Stimulated activated CD8-positive, alpha-beta memory T cell treated with anti-CD3 and anti-CD28 coated beads, Interleukin-12 subunit alpha, Interleukin-12 subunit beta, amount 100 ng/mL, for 24 hours (primary cell): ENCODE measurements around the gene TNFSF15.
"Not testable (repeated sequence)": the region's sequence is repeated elsewhere in the genome, so short reads cannot be mapped to it uniquely, and the experiment has no call there.

Experiments used
- DNase-seq: peaks from one replicate; pipeline ENCODE4 v3.0.0-alpha.2; 2020; ENCODE audit errors: extremely low read depth

The TNFSF15 gene

DNA sequence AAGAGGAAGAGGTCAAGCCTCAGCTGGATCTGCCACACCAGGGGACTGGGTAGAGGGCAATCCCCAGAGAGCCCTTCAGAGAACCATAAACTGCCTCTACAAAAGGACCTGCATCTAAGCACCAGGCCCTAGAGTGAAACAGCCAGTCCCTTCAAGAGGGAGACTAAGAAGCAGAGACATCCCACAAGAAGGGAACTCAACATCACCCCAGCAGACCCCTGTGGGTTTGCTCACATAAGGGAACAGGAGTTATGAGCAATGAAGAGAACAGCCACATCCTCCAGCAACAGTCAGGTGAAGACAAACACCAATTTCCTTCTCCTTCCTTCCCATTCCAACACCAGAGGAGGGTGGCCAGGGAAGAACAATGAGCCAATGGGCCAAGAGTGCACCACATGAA is 48.9 kb downstream of the TNFSF15 start:
- DNase-seq, result no peak

DNA sequence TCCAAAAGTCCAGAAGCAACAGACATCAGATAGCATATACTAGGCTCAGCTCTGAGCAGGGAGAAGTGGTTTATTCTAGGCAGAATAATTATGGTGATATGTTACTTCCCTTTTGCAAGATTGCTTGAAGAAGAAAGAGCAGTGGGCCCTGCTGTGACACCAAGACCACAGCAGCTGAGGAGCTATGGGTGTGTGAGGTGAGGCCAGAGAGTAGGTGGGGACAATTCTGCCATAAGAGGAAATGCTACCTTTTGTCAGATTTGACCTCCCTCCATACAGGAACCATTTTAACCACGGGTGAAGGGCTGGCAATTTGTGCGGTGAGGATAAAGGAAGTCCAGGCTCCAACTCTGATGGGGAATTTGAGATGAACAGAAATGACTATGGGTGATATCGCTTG is 51.3 kb downstream of the TNFSF15 start:
- DNase-seq, result no peak

DNA sequence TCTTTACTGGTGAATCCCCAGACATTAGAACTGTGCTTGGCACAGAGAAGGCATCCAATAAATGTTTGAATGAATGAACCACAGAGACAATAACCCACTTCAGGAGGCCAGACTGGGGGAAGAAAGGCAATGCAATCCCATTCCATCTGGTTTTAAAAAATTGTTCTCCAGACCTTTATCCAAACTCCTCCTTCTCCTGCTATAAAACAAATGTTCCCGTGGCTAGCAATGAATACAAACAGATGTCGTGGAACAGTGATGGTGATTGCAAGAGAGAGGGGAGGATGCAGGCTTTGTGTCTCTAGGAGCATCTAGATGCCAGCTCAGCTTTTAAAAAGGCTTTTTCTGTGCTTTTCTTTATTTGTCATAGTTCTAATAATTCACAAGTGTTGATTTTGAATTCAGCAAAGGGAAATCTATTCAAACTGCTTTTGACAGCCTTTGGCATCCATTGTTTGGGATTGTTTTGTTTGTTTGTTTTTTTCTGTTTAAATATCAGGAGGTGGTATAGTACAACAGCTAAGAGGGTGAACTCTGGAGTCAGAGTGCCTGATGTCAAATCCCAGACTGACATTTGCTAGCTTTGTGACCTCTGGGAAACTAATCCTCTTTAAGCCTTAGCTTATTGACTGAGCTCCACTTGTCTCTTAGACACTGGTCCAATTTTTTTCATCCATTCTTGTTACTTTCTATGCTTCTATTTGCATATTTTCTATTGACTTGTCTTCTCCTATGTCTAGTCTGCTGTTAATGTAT is 59.1 kb downstream of the TNFSF15 start:
- no peak for DNase-seq

DNA sequence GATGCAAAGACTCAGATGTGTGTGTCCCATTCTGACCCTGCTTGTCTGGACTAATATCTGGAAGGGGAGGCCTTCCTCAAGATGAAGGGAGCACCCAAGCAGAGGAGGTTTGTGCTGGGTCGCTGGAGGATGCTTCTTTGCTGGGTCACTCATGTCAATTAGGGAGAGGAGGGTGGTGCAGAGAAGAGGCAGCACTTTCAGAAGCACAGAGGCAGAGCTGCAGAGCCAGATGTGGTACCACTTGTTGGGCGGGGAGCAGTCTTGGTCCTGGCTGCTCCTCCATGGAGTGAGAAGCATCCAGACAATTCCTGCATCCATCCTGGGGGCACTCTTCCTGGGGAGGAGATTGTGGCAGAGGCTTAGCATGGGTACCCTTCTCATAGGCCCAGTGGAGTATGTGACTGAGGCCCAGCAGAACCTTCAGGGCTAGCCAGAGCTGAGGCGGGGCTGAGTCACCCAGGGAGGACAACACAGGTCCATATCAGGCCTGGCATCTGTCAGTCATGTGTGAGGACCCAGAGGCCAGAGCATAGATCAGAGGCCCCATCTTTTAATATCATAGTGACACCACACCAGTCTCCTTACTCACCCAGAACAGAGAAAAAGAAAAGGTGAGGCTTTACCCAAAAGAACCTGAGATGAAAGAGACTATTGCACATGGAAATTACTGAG is 59.8 kb downstream of the TNFSF15 start:
- DNase-seq, result no peak

DNA sequence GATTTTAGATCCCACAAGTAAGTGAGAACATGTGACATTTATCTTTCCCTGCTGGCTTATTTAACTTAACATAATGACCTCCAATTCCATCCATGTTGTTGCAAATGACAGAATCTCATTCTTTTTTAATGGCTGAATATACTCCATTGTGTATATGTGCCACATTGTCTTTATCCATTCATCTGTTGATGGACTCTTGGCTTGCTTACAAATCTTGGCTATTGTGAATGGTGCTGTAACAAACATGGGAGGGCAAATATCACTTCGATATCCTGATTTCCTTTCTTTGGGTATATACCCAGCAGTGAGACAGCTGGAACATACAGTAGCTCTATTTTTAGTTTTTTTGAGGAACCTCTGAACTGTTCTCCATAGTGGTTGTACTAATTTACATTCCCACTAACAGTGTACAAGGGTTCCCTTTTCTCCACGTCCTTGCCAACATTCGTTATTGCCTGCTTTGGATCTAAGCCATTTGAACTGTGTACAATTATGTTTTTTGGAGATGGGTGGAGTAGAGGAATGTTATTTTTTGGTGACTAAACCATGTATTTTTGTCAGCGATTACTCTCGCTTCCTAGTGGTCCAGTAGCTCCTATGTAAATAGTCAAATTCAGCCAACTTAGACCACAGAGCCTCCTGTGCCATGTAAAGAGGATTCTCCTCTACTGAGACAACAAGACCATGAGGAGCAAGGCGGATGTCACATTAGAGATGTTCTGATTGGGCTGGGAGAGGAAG is 60.6 kb downstream of the TNFSF15 start:
- no peak for DNase-seq

DNA sequence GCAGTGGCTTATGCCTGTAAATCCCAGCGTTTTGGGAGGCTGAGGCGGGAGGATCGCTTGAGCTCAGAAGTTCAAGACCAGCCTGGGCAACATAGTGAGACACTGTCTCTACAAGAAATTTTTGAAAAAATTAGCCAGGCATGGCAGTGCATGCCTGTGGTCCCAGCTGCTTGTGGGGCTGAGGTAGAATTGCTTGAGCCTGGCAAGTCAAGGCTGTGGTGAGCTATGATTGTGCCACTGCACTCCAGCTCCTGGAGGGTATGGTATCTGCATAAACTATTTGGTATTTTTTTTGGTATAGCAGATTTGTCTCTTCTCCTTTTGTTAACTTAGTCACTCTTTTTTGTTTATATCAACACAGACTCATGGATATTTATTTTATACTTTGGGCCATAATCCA is 62.4 kb downstream of the TNFSF15 start:
- DNase-seq, result no peak

DNA sequence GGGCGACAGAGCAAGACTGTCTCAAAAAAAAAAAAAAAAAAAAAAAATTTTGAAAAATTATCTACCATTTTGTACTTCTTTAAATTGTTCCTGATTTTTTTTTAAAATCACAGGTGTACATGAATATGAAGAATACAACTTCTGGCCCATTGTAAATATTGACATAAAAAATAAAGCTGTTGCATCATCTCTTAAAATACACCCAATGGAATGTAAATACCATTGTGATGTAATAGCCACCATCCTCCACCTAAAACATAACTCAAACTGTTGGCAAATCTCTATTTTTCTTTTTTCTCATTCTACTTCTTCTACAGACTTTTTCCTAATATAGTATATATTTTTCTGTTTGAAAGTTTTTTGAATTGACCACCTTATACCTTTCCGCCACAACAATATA is 62.9 kb downstream of the TNFSF15 start:
- DNase-seq, result no peak

DNA sequence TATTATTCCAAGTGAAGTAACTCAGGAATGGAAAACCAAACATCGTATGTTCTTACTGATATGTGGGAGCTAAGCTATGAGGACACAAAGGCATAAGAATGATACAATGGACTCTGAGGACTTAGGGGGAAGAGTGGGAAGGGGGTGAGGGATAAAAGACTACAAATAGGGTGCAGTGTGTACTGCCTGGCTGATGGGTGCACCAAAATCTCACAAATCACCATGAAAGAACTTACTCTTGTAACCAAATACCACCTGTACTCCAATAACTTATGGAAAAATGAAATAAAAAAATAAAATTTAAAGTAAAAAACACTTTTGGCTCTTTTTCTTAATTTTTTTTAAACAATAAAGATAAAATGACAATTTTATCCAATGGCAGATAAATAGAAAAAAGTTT is 64.3 kb downstream of the TNFSF15 start:
- DNase-seq, result not testable (repeated sequence)

DNA sequence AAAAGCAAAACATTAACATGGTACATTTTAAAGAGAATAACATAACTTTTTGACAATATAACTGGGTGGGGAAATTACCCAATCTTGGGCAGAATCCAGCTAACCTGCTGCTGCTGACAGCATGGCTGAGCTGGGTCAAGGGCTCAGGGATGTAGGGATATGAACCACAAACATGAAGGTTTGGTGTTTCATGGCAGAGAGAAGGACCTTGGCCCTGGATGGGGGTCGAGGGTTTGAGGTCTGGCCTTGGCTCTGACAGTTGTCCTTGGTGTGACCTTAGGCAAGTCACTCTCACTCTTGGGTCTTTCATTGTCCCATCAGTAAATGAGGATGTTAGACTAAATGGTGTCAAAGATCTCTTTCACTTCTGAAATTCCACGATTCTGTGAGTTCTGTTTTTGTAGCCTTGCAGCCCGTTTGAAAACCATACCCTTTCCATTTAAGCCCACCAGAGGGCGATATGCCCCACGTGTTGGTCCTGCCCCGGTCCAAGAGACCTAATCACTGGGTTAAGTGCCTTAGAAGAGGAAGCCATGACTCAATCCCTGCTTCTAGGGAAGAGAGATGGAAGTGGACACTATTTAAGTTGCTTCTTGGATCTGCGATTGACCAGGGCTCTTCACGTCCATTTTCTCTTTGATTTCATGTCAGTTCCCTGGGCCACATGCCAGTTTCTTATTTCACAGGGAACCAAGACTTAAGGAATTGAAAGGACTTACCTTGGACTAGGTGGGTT is 67.1 kb downstream of the TNFSF15 start:
- DNase-seq, result no peak

DNA sequence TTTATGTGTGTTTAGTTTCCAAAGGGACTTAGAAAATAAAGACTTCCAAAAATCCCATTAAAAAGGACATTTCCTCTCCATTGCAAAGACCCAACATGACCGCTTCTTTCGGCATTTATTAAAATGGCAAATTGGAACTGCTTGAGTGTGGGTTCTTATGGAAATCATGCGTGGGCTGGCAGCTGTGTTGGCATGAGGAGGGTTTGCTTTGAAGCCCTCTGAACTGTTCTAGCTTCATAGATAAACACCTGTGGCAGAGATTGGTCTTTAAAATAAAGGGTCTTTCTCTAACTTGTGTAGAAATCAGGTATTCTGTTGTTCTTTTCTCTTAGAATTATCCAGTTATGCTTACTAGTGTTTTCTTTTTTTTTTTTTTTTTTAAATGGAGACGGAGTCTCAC is 68.0 kb downstream of the TNFSF15 start:
- no peak for DNase-seq

DNA sequence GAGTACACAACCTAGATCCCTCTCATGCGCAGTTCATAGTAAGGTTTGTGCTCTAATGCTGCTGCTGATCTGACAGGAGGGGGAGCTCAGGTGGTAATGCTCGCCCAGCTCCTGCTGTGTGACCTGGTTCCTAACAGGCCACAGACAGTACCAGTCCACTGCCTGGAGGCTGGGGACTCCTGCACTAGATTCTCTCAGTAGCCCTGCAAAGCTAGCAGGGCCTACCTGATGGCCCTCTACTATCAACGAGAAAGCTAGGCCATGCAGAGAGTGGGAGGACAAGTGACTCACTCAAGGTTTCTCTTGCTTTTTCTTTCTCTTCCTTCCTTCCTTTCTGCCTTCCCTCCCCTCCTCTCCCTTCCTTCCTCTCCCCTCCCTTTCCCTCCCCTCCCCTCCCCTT is 68.7 kb downstream of the TNFSF15 start:
- DNase-seq, result no peak

DNA sequence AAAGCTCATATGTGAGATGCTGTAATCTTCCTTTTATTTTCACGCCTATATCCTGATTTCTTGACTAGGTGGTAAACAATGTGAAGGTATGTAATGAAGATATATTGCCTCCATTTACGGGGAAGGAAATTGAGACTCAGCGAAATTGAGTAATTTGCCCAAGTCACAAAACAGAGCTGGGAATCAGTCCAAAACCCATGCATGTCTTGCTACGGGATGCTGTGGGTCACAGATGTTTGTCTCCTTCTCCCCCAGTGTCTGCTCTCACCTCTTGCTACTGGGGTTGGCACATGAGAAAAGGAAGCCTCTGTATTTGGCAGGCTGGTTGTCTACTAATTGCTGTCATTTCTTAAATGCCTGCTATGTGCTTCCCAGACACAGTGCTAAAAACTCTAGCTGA is 70.1 kb downstream of the TNFSF15 start:
- DNase-seq, result no peak

DNA sequence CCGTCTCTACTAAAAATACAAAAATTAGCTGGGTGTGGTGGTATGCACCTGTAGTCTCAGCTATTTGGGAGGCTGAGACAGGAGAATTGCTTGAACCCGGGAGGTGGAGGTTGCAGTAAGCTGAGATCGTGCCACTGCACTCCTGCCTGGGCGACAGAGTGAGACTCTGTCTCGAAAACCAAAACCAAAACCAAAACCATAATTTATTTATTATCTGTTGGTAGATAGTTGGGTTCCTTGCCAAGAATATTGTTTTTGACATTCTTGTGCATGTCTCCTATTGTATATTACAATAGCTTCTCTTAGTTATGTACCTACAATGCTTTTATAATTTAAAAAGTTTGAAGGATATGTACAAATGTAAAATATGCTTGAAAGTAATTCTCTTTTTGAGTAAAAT is 70.7 kb downstream of the TNFSF15 start:
- DNase-seq, result not testable (repeated sequence)
